DOHH2 (cell line): ENCODE results near the gene TPCN2.

Experiments used
- H3F3A ChIP-seq: fragments of 200-600 bp; sonication (generic), shearing (Covaris generic); 2 replicates; pipeline ENCODE4 v1.6.0; 2016; ENCODE audit warnings: antibody characterized with exemption, mild to moderate bottlenecking; ENCODE audit not compliant: control insufficient read depth, insufficient read depth
- H3K27ac ChIP-seq: fragments of 200-600 bp; sonication (generic); 2 replicates; pipeline ENCODE4 v1.5.1; 2014; ENCODE audit warnings: low read depth, mild to moderate bottlenecking, low read length, moderate library complexity
- H3K27me3 ChIP-seq: fragments of 200-600 bp; sonication (generic); 2 replicates; pipeline ENCODE4 v1.6.1; 2014; ENCODE audit warnings: mild to moderate bottlenecking, low read length, mixed read lengths; ENCODE audit not compliant: control insufficient read depth
- H3K36me3 ChIP-seq: fragments of 200-600 bp; sonication (generic); 2 replicates; pipeline ENCODE4 v1.6.1; 2014; ENCODE audit warnings: mild to moderate bottlenecking, low read length, moderate library complexity, mixed read lengths; ENCODE audit not compliant: control insufficient read depth
- H3K4me1 ChIP-seq: fragments of 200-600 bp; sonication (generic); 2 replicates; pipeline ENCODE4 v1.6.1; 2014; ENCODE audit warnings: mild to moderate bottlenecking, low read length, mixed read lengths; ENCODE audit not compliant: control insufficient read depth
- H3K4me2 ChIP-seq: fragments of 200-600 bp; sonication (generic); 2 replicates; pipeline ENCODE4 v1.6.0; 2014; ENCODE audit warnings: mild to moderate bottlenecking, low read length, moderate library complexity
- H3K4me3 ChIP-seq: fragments of 200-600 bp; sonication (generic); 2 replicates; pipeline ENCODE4 v1.5.1; 2014; ENCODE audit warnings: mild to moderate bottlenecking, low read length, mixed read lengths
- H3K79me2 ChIP-seq: fragments of 200-600 bp; sonication (generic); 2 replicates; pipeline ENCODE4 v1.6.1; 2014; ENCODE audit warnings: mild to moderate bottlenecking, low read length, mixed read lengths; ENCODE audit not compliant: control insufficient read depth
- H3K9me2 ChIP-seq: fragments of 200-600 bp; sonication (generic); replicated peaks from 2 replicates; pipeline ENCODE4 v1.6.1; 2014; ENCODE audit warnings: mild to moderate bottlenecking, low read length, mixed read lengths; ENCODE audit not compliant: control insufficient read depth
- H3K9me3 ChIP-seq: fragments of 200-600 bp; sonication (generic); 2 replicates; pipeline ENCODE4 v1.6.1; 2014; ENCODE audit warnings: antibody characterized with exemption, low read length, mixed read lengths; ENCODE audit not compliant: control insufficient read depth, insufficient read depth
- H4K20me1 ChIP-seq: fragments of 200-600 bp; sonication (generic); 2 replicates; pipeline ENCODE4 v1.6.0; 2014; ENCODE audit warnings: low read depth, mild to moderate bottlenecking, antibody characterized with exemption, low read length, moderate library complexity; ENCODE audit not compliant: control insufficient read depth, insufficient read depth
- CTCF ChIP-seq: fragments of 200-600 bp; sonication (generic); IDR thresholded peaks from one replicate; pipeline ENCODE4 v1.5.1; 2014; ENCODE audit warnings: antibody characterized with exemption, mild to moderate bottlenecking, low read depth, low read length; ENCODE audit not compliant: poor library complexity, severe bottlenecking
- EZH2phosphoT487 ChIP-seq: fragments of 200-600 bp; sonication (generic); IDR thresholded peaks from 2 replicates; pipeline ENCODE4 v1.6.1; 2017; ENCODE audit warnings: borderline replicate concordance, mild to moderate bottlenecking, antibody characterized with exemption, low read length, moderate library complexity, mixed read lengths

The TPCN2 gene

GRCh38 chr11:69113646-69114340 is 65.1 kb downstream of the TPCN2 start:
- no peaks in the 10 kb centered on the region for H3K4me1 ChIP-seq
- H3F3A ChIP-seq, result no peaks in the 10 kb centered on the region
- no peak overlapping the region for H3K4me2 ChIP-seq
- H4K20me1 ChIP-seq, result no peaks in the 10 kb centered on the region
- TF ChIP-seq CTCF (no peak), EZH2phosphoT487 (no peak)
- H3K27ac ChIP-seq, result no peak overlapping the region
- H3K27me3 ChIP-seq, result no peaks in the 10 kb centered on the region
- H3K9me2 ChIP-seq, result no peaks in the 10 kb centered on the region
- no peaks in the 10 kb centered on the region for H3K79me2 ChIP-seq
- no peaks in the 10 kb centered on the region for H3K9me3 ChIP-seq
- H3K36me3 ChIP-seq, result no peaks in the 10 kb centered on the region
- no peak overlapping the region for H3K4me3 ChIP-seq

DNA sequence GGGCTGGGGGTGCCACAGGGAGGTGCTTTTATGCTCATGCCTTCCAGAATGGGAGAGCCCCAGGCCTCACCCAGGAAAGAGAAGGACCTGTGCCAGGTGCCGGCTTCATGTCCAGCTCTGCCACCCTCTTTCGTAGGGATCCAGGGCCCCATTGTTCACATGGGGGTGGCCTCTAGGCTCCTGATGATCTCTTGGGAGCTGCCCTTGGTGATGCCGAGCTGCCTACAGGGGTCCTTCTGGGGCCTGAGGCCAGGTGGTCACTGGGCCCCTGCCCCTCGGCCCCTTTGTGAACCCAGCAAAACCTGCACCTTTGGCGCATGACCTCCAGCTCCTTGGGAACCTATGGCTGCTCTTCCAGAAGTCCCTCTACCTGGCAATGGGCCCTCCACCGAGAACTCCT is 65.6 kb downstream of the TPCN2 start:
- TF ChIP-seq CTCF (no peak), EZH2phosphoT487 (no peak)
- Histone ChIP-seq H3K36me3 (no peaks in the 10 kb centered on the region), H3K4me2 (no peak overlapping the region), H3K9me2 (no peaks in the 10 kb centered on the region), H3K4me1 (no peaks in the 10 kb centered on the region), H3K27ac (no peak overlapping the region), H3K9me3 (no peaks in the 10 kb centered on the region), H3K27me3 (no peaks in the 10 kb centered on the region), H3K79me2 (no peaks in the 10 kb centered on the region), H3K4me3 (no peak overlapping the region), H3F3A (no peaks in the 10 kb centered on the region), H4K20me1 (no peaks in the 10 kb centered on the region)

- no peaks in the 10 kb centered on the region for H3F3A ChIP-seq
- no peaks in the 10 kb centered on the region for H3K36me3 ChIP-seq
- no peak overlapping the region for H3K4me3 ChIP-seq
- no peaks in the 10 kb centered on the region for H3K4me1 ChIP-seq
- TF ChIP-seq EZH2phosphoT487 (no peak), CTCF (no peak)
- no peaks in the 10 kb centered on the region for H3K27me3 ChIP-seq
- no peak overlapping the region for H3K4me2 ChIP-seq
- H4K20me1 ChIP-seq, result no peaks in the 10 kb centered on the region
- H3K9me2 ChIP-seq, result no peaks in the 10 kb centered on the region
- H3K9me3 ChIP-seq, result no peaks in the 10 kb centered on the region
- no peaks in the 10 kb centered on the region for H3K79me2 ChIP-seq
- no peak overlapping the region for H3K27ac ChIP-seq
These were observed 66.2 kb downstream of the TPCN2 start for GRCh38 chr11:69114811-69115523.
